ENCODE results near the gene SECISBP2L. TPM values are rescaled to one million over a fixed set of nuclear protein-coding genes. Genes with fewer than 3 reads are reported as not detected.

Gene SECISBP2L
- total and polyA plus RNA-seq, 2 experiments from 2014 or later: 18.4 to 41.7 TPM

DNA sequence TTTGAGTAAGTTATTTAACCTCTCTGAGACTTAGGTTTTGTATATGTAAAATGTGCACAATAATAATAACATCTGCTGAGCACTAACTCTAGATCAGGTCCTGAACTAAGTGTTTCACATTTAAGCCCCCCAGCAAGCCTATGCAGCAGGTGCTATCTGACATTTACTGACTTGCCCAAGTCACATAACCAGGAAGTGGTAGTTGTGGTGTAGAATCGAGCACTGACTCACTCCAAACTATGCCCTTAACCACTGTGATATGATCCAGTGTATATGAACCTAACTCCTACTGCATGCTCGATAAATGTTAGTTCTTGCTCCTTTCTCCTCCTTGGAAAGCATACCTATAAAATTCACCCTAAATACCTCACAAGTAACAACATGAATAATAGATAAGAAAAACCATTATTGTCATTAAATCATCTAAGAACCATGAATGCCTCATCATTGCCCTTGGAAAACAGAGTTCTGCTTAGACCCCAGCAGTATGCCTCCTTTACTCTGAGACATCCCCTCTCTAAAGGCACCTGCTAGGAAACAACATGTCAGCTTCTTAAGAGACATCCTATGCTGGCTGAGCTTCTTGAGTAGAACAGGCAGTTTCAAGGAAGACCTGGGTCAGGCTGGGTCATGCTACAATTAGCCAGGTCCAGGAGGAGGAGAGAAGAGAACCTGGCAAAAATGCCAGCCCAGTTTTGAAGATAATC is 79.5 kb downstream of the SECISBP2L start:
- Histone ChIP-seq H3K9me2 (replicated peaks; ENCODE audit: insufficient read depth) (no peaks in the 10 kb centered on the region), H3K4me3 (no peak overlapping the region), H2AFZ (no peak overlapping the region), H3K79me2 (no peaks in the 10 kb centered on the region), H3K27ac (no peak overlapping the region), H3K9me3 (ENCODE audit: low read depth) (no peaks in the 10 kb centered on the region), H3K4me1 (ENCODE audit: insufficient read depth) (no peaks in the 10 kb centered on the region), H3K36me3 (replicated peaks; ENCODE audit: insufficient read depth, low read depth) (no peaks in the 10 kb centered on the region), H3K4me2 (no peak overlapping the region), H3K27me3 (peaks cover 8% of the 10 kb centered on the region), H4K20me1 (ENCODE audit: insufficient read depth, poor library complexity, severe bottlenecking) (no peaks in the 10 kb centered on the region)
- 85% methylated on average over 2 of the region's 2 CpGs for WGBS (ENCODE audit: low lambda C conversion rate, missing lambda C conversion rate)
- no peak for TF ChIP-seq EZH2 (IDR thresholded peaks at IDR 0.05; ENCODE audit: borderline replicate concordance)
- TF ChIP-seq EZH2phosphoT487 (IDR thresholded peaks at IDR 0.05; ENCODE audit: low read depth, severe bottlenecking, unreplicated experiment): no peak
- no peak for TF ChIP-seq CTCF (IDR thresholded peaks at IDR 0.05; ENCODE audit: poor library complexity)
- no peak for DNase-seq (ENCODE audit: low spot score)

DNA sequence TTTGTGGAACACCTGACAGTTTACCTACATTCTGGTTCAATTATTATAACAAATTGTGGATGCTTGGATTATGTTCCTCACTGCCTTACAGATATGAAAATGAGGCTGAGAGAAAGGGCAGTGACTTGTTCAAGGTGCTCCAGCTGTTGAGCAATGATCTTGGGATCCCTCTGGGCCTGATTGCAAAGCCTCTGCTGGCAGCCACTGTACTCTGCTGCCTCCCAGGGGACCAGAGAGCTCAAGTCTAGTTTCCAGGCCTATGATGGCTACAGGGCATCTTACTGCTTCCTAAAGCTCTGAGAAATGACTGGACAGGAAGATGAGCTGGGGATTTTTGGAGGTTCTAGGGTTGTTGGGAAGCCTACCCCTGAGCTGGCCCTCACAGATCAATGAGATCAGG is 80.3 kb downstream of the SECISBP2L start:
- no peaks in the 10 kb centered on the region for H3K9me2 ChIP-seq (replicated peaks; ENCODE audit: insufficient read depth)
- no peaks in the 10 kb centered on the region for H3K79me2 ChIP-seq
- peak; percentile 23 for TF ChIP-seq CTCF (IDR thresholded peaks at IDR 0.05; ENCODE audit: poor library complexity)
- TF ChIP-seq EZH2 (IDR thresholded peaks at IDR 0.05; ENCODE audit: borderline replicate concordance): no peak
- no peak overlapping the region for H3K4me2 ChIP-seq
- peaks cover 9% of the 10 kb centered on the region for H3K27me3 ChIP-seq
- no peaks in the 10 kb centered on the region for H4K20me1 ChIP-seq (ENCODE audit: insufficient read depth, poor library complexity, severe bottlenecking)
- peak; percentile 48 for DNase-seq (ENCODE audit: low spot score)
- no peak overlapping the region for H3K4me3 ChIP-seq
- H3K9me3 ChIP-seq (ENCODE audit: low read depth): no peaks in the 10 kb centered on the region
- no peak overlapping the region for H3K27ac ChIP-seq
- H3K4me1 ChIP-seq (ENCODE audit: insufficient read depth): no peaks in the 10 kb centered on the region
- no peaks in the 10 kb centered on the region for H3K36me3 ChIP-seq (replicated peaks; ENCODE audit: insufficient read depth, low read depth)
- H2AFZ ChIP-seq: no peak overlapping the region

DNA sequence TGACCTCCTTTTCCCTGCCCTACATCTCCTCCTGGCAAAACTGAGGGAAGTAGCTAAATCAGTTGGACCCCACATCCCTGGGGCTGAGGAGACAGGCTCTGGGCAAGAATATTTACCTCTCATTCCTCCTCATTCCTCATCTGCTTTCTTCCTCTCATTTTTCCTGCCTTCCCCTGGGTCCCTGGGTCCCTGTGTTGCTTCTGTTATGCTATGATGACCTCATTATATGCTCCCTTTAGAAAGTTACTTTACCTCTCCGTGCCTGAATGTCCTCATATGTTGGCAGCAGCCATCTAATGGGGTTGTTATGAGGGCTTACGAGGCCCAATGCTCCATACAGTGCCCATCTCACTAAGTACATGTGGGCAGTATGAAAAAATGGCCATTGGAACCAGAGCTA is 81.3 kb downstream of the SECISBP2L start:
- Histone ChIP-seq H3K27ac (no peak overlapping the region), H3K27me3 (peaks cover 9% of the 10 kb centered on the region), H4K20me1 (ENCODE audit: insufficient read depth, poor library complexity, severe bottlenecking) (no peaks in the 10 kb centered on the region), H3K36me3 (replicated peaks; ENCODE audit: insufficient read depth, low read depth) (no peaks in the 10 kb centered on the region), H3K4me2 (no peak overlapping the region), H3K4me3 (no peak overlapping the region), H2AFZ (no peak overlapping the region), H3K4me1 (ENCODE audit: insufficient read depth) (no peaks in the 10 kb centered on the region), H3K9me2 (replicated peaks; ENCODE audit: insufficient read depth) (no peaks in the 10 kb centered on the region), H3K79me2 (no peaks in the 10 kb centered on the region), H3K9me3 (ENCODE audit: low read depth) (no peaks in the 10 kb centered on the region)
- DNase-seq (ENCODE audit: low spot score): no peak
- no peak for TF ChIP-seq EZH2phosphoT487 (IDR thresholded peaks at IDR 0.05; ENCODE audit: low read depth, severe bottlenecking, unreplicated experiment)
- no peak for TF ChIP-seq EZH2 (IDR thresholded peaks at IDR 0.05; ENCODE audit: borderline replicate concordance)
- TF ChIP-seq CTCF (IDR thresholded peaks at IDR 0.05; ENCODE audit: poor library complexity): no peak
- 81% methylated on average over 2 of the region's 2 CpGs for WGBS (ENCODE audit: low lambda C conversion rate, missing lambda C conversion rate)

All from hepatocyte (in vitro differentiated cells).